Tibial artery (tissue), 4 donors: Measurements from ENCODE around the gene NECTIN4.

ENCODE experiments used
- DNase-seq, 2 donors: peaks; one replicate each; pipeline ENCODE4 v3.0.0-alpha.2; 2019
- H3K27ac ChIP-seq, 2 donors: fragments of 200-600 bp; sonication (generic) in 1 of 2; 1 replicate in 1 of 2; 2 replicates in 1 of 2; pipeline ENCODE4 v1.5.1; 2018 to 2019; ENCODE audit warnings: mild to moderate bottlenecking in 1 of 2
- H3K27me3 ChIP-seq, 2 donors: fragments of 200-600 bp; sonication (generic) in 1 of 2; one replicate each; pipeline versions ENCODE4 v1.5.1 to v1.6.0; 2016 to 2019
- H3K36me3 ChIP-seq, 3 donors: fragments of 200-600 bp; sonication (generic) in 2 of 3; one replicate each; pipeline ENCODE4 v1.5.1; 2016 to 2019; ENCODE audit warnings: mild to moderate bottlenecking in 2 of 3
- H3K4me1 ChIP-seq, 4 donors: fragments of 200-600 bp; sonication (generic) in 2 of 4; 1 replicate in 3 of 4; 2 replicates in 1 of 4; pipeline ENCODE4 v1.5.1; 2016 to 2019
- H3K4me3 ChIP-seq, 2 donors: fragments of 200-600 bp; sonication (generic) in 1 of 2; 1 replicate in 1 of 2; 2 replicates in 1 of 2; pipeline ENCODE4 v1.5.1; 2018 to 2019; ENCODE audit warnings: mild to moderate bottlenecking in 2 of 2
- H3K9me3 ChIP-seq, 3 donors: fragments of 200-600 bp; sonication (generic) in 1 of 3; one replicate each; pipeline ENCODE4 v1.5.1; 2016 to 2019
- intact Hi-C: fragments of 100-400 bp; cut with DNase I; formaldehyde crosslinking; loops from one replicate; pipeline ENCODE4 v1.15.0; 2023; ENCODE audit warnings: low total_unique reads
- TF ChIP-seq, protein P1 (sequence below), 2 experiments: fragments of 200-600 bp in 1 of 2; fragments of 450-650 bp in 1 of 2; IDR thresholded peaks; one replicate each; pipeline ENCODE4 v1.5.1; 2017 to 2019; ENCODE audit warnings: antibody characterized with exemption in 2 of 2, mild to moderate bottlenecking in 1 of 2, moderate library complexity in 1 of 2

The NECTIN4 gene

DNA sequence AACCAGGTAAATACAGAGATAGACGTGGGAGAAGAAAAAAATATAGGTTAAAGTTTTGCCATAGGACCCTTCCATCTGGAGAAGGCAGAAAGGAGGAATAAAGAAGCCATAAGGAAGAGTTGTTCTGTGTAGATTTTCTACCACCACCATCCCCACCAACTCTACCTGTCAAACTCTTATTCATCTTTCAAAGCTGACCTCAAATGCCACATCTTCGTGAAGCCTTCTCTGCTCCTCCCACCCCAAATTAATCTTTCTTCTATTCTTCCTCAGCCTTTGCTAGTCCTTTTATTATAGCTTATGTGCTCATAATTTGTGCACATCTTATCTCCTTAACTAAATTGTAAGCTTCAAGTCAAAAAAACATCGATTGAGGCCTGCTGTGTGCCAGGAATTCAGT, 1.3 kb upstream of the NECTIN4 start:
- H3K4me1 ChIP-seq, result no peaks in the 10 kb centered on the region
- H3K9me3 ChIP-seq, result no peaks in the 10 kb centered on the region
- TF ChIP-seq, protein P1, sequence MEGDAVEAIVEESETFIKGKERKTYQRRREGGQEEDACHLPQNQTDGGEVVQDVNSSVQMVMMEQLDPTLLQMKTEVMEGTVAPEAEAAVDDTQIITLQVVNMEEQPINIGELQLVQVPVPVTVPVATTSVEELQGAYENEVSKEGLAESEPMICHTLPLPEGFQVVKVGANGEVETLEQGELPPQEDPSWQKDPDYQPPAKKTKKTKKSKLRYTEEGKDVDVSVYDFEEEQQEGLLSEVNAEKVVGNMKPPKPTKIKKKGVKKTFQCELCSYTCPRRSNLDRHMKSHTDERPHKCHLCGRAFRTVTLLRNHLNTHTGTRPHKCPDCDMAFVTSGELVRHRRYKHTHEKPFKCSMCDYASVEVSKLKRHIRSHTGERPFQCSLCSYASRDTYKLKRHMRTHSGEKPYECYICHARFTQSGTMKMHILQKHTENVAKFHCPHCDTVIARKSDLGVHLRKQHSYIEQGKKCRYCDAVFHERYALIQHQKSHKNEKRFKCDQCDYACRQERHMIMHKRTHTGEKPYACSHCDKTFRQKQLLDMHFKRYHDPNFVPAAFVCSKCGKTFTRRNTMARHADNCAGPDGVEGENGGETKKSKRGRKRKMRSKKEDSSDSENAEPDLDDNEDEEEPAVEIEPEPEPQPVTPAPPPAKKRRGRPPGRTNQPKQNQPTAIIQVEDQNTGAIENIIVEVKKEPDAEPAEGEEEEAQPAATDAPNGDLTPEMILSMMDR (IDR thresholded peaks at IDR 0.05), result no peak
- no peak for DNase-seq
- intact Hi-C loops, result loop anchor here (10.0 kb wide), 1 partner anchor 96 kb away; no protein-coding TSS in a partner anchor
- H3K27me3 ChIP-seq, result peaks cover 0 to 24% of the 10 kb centered on the region in 2 donors
- H3K4me3 ChIP-seq, result no peak overlapping the region
- H3K36me3 ChIP-seq, result no peaks in the 10 kb centered on the region
- H3K27ac ChIP-seq, result no peak overlapping the region

DNA sequence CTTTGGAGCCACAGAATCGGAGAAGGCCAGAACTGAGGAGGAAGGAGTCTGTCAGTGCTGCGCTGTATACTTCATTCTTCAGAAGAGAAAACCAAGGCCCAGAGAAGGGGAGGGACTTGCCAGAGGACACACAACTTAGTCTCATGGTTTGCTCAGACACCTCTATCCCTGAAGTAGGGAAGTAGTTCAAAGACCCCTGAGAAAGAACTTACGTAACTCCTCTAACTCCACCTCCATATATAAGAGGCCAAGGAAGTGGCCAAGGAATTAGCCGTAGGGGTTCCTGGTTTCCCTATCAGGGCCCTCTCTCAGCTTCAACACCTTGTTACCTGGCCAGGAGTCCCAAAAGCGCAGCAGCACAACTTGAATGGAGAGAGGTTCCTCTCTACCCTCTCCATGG, 580 bp upstream of the NECTIN4 start:
- intact Hi-C loops, result loop anchor here (10.0 kb wide), 1 partner anchor 95 kb away; no protein-coding TSS in a partner anchor

DNA sequence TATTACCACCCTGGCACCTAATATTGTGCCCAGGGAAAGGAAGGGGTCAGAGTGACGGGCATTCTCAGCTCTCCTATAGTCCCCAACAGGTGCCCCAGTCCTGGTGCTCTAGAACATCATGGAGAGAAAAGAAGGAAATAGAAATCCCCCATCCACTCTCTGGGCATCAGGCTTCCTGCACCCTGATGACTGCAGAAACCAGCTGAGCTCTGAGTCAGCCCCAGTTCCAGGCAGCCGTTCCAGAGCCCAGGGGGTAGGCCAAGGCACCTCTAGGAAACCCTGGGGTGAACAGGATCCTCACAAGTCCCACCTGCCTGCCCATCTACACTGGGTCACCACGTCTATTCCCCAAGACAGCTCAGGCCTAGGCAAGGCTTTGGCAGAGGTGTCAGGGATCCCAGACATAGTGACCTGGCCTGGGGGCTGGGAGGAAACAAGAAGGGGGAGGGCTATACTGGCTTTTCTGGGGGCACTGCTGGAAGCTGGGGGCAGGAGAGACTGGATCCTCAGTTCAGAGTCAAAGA, 709 bp downstream of the NECTIN4 start:
- TF ChIP-seq, protein P1 (IDR thresholded peaks at IDR 0.05), result no peak
- no peak overlapping the region for H3K27ac ChIP-seq
- no peaks in the 10 kb centered on the region for H3K9me3 ChIP-seq
- peaks cover 0 to 24% of the 10 kb centered on the region in 2 donors for H3K27me3 ChIP-seq
- H3K4me3 ChIP-seq, result no peak overlapping the region
- peaks cover 0 to 3% (median 0%) of the 10 kb centered on the region in 4 donors for H3K4me1 ChIP-seq
- no peak for DNase-seq
- intact Hi-C loops, result no loop called here
- H3K36me3 ChIP-seq, result no peaks in the 10 kb centered on the region

More for the DNA sequence above, 580 bp upstream of the NECTIN4 start:
- Histone ChIP-seq H3K27ac (no peak overlapping the region), H3K4me1 (no peaks in the 10 kb centered on the region), H3K27me3 (peaks cover 0 to 24% of the 10 kb centered on the region in 2 donors), H3K4me3 (no peak overlapping the region), H3K36me3 (no peaks in the 10 kb centered on the region), H3K9me3 (no peaks in the 10 kb centered on the region)
- DNase-seq, result peak in 1 of 2 donors; percentile 7
- TF ChIP-seq, protein P1 (IDR thresholded peaks at IDR 0.05), result no peak

DNA sequence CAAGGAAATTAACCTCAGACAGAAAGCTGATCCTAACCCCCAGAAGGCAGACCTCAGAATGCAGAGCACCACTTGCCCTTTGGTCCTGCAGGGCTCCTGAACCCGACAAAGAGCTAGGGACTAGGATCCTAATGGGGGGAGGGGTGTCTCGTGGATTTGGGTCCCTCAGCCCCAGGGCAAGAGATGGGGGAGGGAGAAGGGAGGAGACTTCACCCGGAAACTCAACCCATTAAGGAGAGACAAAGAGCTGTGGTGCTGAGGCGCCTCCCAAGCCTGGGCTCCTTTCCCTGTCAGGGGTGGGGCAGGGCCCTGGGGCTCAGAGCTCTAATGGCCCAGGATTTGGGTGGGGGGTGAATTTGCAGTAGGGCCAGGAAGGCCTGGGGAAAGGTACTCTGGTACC, 2.9 kb downstream of the NECTIN4 start:
- TF ChIP-seq, protein P1 (IDR thresholded peaks at IDR 0.05), result no peak
- Histone ChIP-seq H3K4me3 (no peak overlapping the region), H3K27me3 (peaks cover 0 to 24% of the 10 kb centered on the region in 2 donors), H3K27ac (no peak overlapping the region), H3K36me3 (no peaks in the 10 kb centered on the region), H3K9me3 (no peaks in the 10 kb centered on the region), H3K4me1 (peaks cover 0 to 9% (median 0%) of the 10 kb centered on the region in 4 donors)
- intact Hi-C loops, result no loop called here
- DNase-seq, result no peak

DNA sequence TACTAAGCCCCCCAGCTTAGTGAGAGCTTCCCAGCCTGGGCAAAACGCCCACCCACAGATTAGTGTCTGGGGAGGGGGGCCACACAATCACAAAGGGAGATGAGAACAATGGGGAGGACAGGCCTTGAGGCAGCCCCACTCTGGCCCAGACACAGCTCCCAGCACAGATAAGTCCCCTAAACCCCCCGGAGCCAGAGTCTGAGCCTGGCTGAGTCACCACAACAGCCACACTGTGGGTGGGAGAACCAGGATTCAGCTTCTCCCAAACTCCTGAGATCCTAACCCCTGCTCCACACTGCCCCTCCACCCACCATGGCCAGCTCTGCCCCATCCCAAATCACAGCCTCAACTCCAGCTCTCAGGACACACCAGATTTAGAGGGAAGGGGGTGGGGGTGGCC, 4.2 kb downstream of the NECTIN4 start:
- Histone ChIP-seq H3K36me3 (no peaks in the 10 kb centered on the region), H3K4me3 (no peak overlapping the region), H3K9me3 (no peaks in the 10 kb centered on the region), H3K27me3 (peaks cover 0 to 24% of the 10 kb centered on the region in 2 donors), H3K27ac (no peak overlapping the region), H3K4me1 (peaks cover 0 to 9% (median 0%) of the 10 kb centered on the region in 4 donors)
- intact Hi-C loops, result no loop called here
- no peak for DNase-seq
- TF ChIP-seq, protein P1 (IDR thresholded peaks at IDR 0.05), result no peak
